ENCODE measurements around the gene LEKR1.

The LEKR1 gene

DNA sequence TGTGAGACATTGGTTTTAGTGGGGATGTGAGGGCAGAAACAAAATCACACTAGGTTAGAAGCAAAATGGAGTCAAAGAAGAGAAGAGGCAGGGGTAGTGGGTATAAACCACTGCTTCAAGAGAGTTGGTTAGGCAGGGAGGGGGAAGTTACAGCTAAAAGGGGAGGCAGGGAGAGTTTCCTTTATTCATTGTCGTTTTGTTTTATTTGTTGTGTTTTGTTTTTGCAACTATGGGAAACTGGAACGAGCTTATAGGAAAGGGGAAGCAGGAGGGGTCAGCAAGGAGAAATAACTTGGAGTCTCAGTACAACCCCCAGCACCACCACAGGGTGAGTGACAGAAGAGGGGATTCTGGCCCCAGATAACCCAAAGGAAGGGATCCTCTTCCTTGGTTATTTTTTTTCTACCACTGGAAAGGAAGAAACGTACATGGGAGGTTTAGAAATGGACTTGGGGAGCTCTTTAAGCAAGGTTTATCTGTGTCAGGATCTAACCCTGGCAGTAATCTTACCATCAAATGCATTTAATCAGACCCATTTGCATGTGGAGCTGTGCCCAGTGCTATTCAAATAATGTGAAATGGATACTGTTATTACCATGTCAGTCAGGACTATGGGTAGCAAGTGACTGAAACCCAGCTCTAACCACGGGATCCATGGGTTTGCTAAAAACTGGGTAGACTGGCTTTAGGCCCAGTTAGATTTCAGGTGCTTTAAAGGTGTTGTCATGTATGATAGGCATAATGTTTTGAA, 265.1 kb downstream of the LEKR1 start:
- Histone ChIP-seq H3K36me3 (ENCODE audit: control insufficient read depth in 4 of 4, insufficient read depth in 4 of 4, low read length in 3 of 4) (no peaks in the 10 kb centered on the region), H3K4me3 (ENCODE audit: control insufficient read depth in 1 of 7, extremely low read depth in 1 of 7, insufficient read depth in 4 of 7, low read depth in 2 of 7, low read length in 6 of 7) (no peak overlapping the region), H3K27ac (ENCODE audit: insufficient read depth in 1 of 2, low read depth in 1 of 2, low read length in 2 of 2, poor library complexity in 1 of 2, severe bottlenecking in 2 of 2) (no peak overlapping the region), H3K9me3 (ENCODE audit: control extremely low read depth in 1 of 5, control insufficient read depth in 4 of 5, insufficient read depth in 2 of 5, low read depth in 1 of 5, low read length in 4 of 5) (no peaks in the 10 kb centered on the region), H3K27me3 (replicated peaks in 2 of 5; ENCODE audit: control insufficient read depth in 4 of 5, insufficient read depth in 5 of 5, low read length in 4 of 5) (no peaks in the 10 kb centered on the region), H3K4me1 (ENCODE audit: control extremely low read depth in 1 of 4, control insufficient read depth in 4 of 4, insufficient read depth in 4 of 4, low read length in 3 of 4) (peaks cover 8 to 41% (median 22%) of the 10 kb centered on the region in 4 experiments)
- POLR2A ChIA-PET, result no interaction called here
- DNase-seq, result peak in 2 of 3 donors; percentile 49
- 50% methylated on average over 2 of the region's 4 CpGs for WGBS (ENCODE audit: insufficient coverage)
- CTCF ChIA-PET, result interaction anchor here (1.0 to 1.7 kb wide), 4 partner anchors 9 to 46 kb away, joined by 3 to 6 read pairs (median 4); no protein-coding TSS in a partner anchor

DNA sequence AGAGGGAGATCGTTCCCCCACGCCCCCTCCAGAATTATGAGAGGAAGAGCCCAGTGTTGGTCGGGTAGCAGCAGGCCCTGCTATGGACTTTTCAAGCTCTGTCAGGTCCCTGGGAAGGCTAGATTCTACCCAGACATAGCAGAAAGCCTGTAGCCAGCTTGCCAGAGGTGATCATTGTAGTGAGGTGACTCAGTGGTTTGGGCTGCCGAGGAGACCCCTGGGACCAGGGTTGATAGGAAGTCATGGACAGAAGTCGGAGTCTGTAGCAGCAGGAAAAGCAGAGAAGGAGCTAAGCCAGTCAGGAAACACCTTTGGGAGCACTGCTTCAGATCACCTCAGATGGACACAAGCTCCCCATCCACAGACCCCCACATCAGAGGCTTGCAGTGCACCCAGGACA, 266.1 kb downstream of the LEKR1 start:
- Histone ChIP-seq H3K27ac (ENCODE audit: insufficient read depth in 1 of 2, low read depth in 1 of 2, low read length in 2 of 2, poor library complexity in 1 of 2, severe bottlenecking in 2 of 2) (no peak overlapping the region), H3K4me3 (ENCODE audit: control insufficient read depth in 1 of 7, extremely low read depth in 1 of 7, insufficient read depth in 4 of 7, low read depth in 2 of 7, low read length in 6 of 7) (no peak overlapping the region), H3K4me1 (ENCODE audit: control extremely low read depth in 1 of 4, control insufficient read depth in 4 of 4, insufficient read depth in 4 of 4, low read length in 3 of 4) (peaks cover 8 to 40% (median 22%) of the 10 kb centered on the region in 4 experiments), H3K9me3 (ENCODE audit: control extremely low read depth in 1 of 5, control insufficient read depth in 4 of 5, insufficient read depth in 2 of 5, low read depth in 1 of 5, low read length in 4 of 5) (no peaks in the 10 kb centered on the region), H3K36me3 (ENCODE audit: control insufficient read depth in 4 of 4, insufficient read depth in 4 of 4, low read length in 3 of 4) (no peaks in the 10 kb centered on the region), H3K27me3 (replicated peaks in 2 of 5; ENCODE audit: control insufficient read depth in 4 of 5, insufficient read depth in 5 of 5, low read length in 4 of 5) (no peaks in the 10 kb centered on the region)
- DNase-seq, result no peak
- WGBS (ENCODE audit: insufficient coverage), result 95% methylated on average over 4 of the region's 5 CpGs
- ChIA-PET POLR2A (no interaction called here), CTCF (interaction anchor here (0.6 to 1.7 kb wide), 7 partner anchors 10 to 952 kb away, joined by 3 to 6 read pairs (median 3); no protein-coding TSS in a partner anchor)

- Histone ChIP-seq H3K4me3 (ENCODE audit: control insufficient read depth in 1 of 7, extremely low read depth in 1 of 7, insufficient read depth in 4 of 7, low read depth in 2 of 7, low read length in 6 of 7) (no peak overlapping the region), H3K4me1 (ENCODE audit: control extremely low read depth in 1 of 4, control insufficient read depth in 4 of 4, insufficient read depth in 4 of 4, low read length in 3 of 4) (peaks cover 8 to 31% (median 19%) of the 10 kb centered on the region in 4 experiments), H3K36me3 (ENCODE audit: control insufficient read depth in 4 of 4, insufficient read depth in 4 of 4, low read length in 3 of 4) (no peaks in the 10 kb centered on the region), H3K9me3 (ENCODE audit: control extremely low read depth in 1 of 5, control insufficient read depth in 4 of 5, insufficient read depth in 2 of 5, low read depth in 1 of 5, low read length in 4 of 5) (no peaks in the 10 kb centered on the region), H3K27me3 (replicated peaks in 2 of 5; ENCODE audit: control insufficient read depth in 4 of 5, insufficient read depth in 5 of 5, low read length in 4 of 5) (no peaks in the 10 kb centered on the region), H3K27ac (ENCODE audit: insufficient read depth in 1 of 2, low read depth in 1 of 2, low read length in 2 of 2, poor library complexity in 1 of 2, severe bottlenecking in 2 of 2) (no peak overlapping the region)
- no CpG with 5 or more reads among the region's 1 CpG for WGBS (ENCODE audit: insufficient coverage)
- ChIA-PET CTCF (interaction anchor here (1.2 to 1.3 kb wide), 2 partner anchors 11 to 17 kb away, joined by 3 to 6 read pairs; no protein-coding TSS in a partner anchor), POLR2A (no interaction called here)
- no peak for DNase-seq
These were observed 266.9 kb downstream of the LEKR1 start for GRCh38 chr3:157093096-157093495.

GRCh38 chr3:157094301-157094700, 268.1 kb downstream of the LEKR1 start:
- ChIA-PET POLR2A (no interaction called here), CTCF (interaction anchor here (0.7 to 1.5 kb wide), 4 partner anchors 9 to 423 kb away, joined by 3 to 4 read pairs (median 3); no protein-coding TSS in a partner anchor)
- H3K4me1 ChIP-seq (ENCODE audit: control extremely low read depth in 1 of 4, control insufficient read depth in 4 of 4, insufficient read depth in 4 of 4, low read length in 3 of 4), result peaks cover 6 to 20% (median 10%) of the 10 kb centered on the region in 4 experiments
- no peaks in the 10 kb centered on the region for H3K27me3 ChIP-seq (replicated peaks in 2 of 5; ENCODE audit: control insufficient read depth in 4 of 5, insufficient read depth in 5 of 5, low read length in 4 of 5)
- no peaks in the 10 kb centered on the region for H3K36me3 ChIP-seq (ENCODE audit: control insufficient read depth in 4 of 4, insufficient read depth in 4 of 4, low read length in 3 of 4)
- no peak overlapping the region for H3K27ac ChIP-seq (ENCODE audit: insufficient read depth in 1 of 2, low read depth in 1 of 2, low read length in 2 of 2, poor library complexity in 1 of 2, severe bottlenecking in 2 of 2)
- 96% methylated on average over 2 of the region's 2 CpGs for whole genome bisulfite sequencing (ENCODE audit: insufficient coverage)
- no peak for DNase-seq
- H3K4me3 ChIP-seq (ENCODE audit: control insufficient read depth in 1 of 7, extremely low read depth in 1 of 7, insufficient read depth in 4 of 7, low read depth in 2 of 7, low read length in 6 of 7), result no peak overlapping the region
- no peaks in the 10 kb centered on the region for H3K9me3 ChIP-seq (ENCODE audit: control extremely low read depth in 1 of 5, control insufficient read depth in 4 of 5, insufficient read depth in 2 of 5, low read depth in 1 of 5, low read length in 4 of 5)

DNA sequence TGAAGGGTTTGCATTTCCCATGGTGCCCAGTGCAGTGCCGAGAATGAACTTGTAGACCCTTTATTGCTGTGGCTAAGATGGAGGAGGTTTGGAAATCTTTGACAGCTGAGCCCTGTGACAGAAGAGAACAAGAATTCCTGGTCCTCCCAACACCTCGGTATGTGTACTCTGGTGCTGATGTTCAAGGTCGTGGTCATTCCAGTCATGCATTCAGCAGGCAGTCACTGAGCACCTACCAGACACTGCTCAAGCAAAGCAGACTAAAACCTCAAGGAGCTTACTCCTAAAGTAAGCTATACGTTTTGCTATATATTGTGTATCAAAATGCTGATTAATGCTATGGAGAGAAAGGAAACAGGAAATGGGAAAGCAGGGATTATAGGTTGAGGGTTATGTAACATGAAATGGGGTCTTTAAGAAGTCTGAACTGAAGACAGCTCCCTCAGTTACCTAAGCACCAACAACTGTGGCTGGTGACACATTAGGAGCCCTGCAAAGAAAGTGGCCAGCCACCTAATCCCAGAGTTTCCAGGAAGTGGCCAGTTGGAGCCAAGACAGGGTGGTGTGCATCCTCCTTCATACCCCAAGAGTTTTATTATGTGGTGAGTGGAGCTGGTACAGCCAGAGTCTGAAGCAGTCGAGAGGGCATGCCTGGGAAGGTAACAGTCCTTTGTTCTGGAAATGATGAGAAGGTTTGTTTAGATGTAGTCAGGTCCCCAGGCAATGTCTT, 268.8 kb downstream of the LEKR1 start:
- ChIA-PET POLR2A (interaction anchor here (0.6 kb wide), 1 partner anchor 1695 kb away, joined by 4 read pairs; no protein-coding TSS in a partner anchor), CTCF (interaction anchor here (1.0 to 1.5 kb wide), 3 partner anchors 9 to 424 kb away, joined by 3 to 4 read pairs (median 3); no protein-coding TSS in a partner anchor)
- no peaks in the 10 kb centered on the region for H3K9me3 ChIP-seq (ENCODE audit: control extremely low read depth in 1 of 5, control insufficient read depth in 4 of 5, insufficient read depth in 2 of 5, low read depth in 1 of 5, low read length in 4 of 5)
- DNase-seq, result no peak
- WGBS (ENCODE audit: insufficient coverage), result 100% methylated on average over 5 of the region's 5 CpGs
- H3K27me3 ChIP-seq (replicated peaks in 2 of 5; ENCODE audit: control insufficient read depth in 4 of 5, insufficient read depth in 5 of 5, low read length in 4 of 5), result no peaks in the 10 kb centered on the region
- H3K4me3 ChIP-seq (ENCODE audit: control insufficient read depth in 1 of 7, extremely low read depth in 1 of 7, insufficient read depth in 4 of 7, low read depth in 2 of 7, low read length in 6 of 7), result no peak overlapping the region
- H3K4me1 ChIP-seq (ENCODE audit: control extremely low read depth in 1 of 4, control insufficient read depth in 4 of 4, insufficient read depth in 4 of 4, low read length in 3 of 4), result peaks cover 2 to 14% (median 4%) of the 10 kb centered on the region in 4 experiments
- no peak overlapping the region for H3K27ac ChIP-seq (ENCODE audit: insufficient read depth in 1 of 2, low read depth in 1 of 2, low read length in 2 of 2, poor library complexity in 1 of 2, severe bottlenecking in 2 of 2)
- no peaks in the 10 kb centered on the region for H3K36me3 ChIP-seq (ENCODE audit: control insufficient read depth in 4 of 4, insufficient read depth in 4 of 4, low read length in 3 of 4)

Measured in common myeloid progenitor, CD34-positive (primary cell).